H1 (cell line): Measurements from ENCODE around the gene SLC15A2. TPM values are rescaled to one million over a fixed set of nuclear protein-coding genes. Genes with fewer than 3 reads are reported as not detected.

Source experiments
- CTCF ChIA-PET: fragments of 300-600 bp; sonication (Branson Sonifier 250); formaldehyde crosslinking; loops from one replicate; lab custom pipeline; 2021; ENCODE audit not compliant: partially characterized antibody; lab: Charles Lee
- POLR2A ChIA-PET: fragments of 300-600 bp; sonication (Branson Sonifier 250); formaldehyde crosslinking; loops from one replicate; lab custom pipeline; 2021; ENCODE audit warnings: inconsistent platforms; ENCODE audit not compliant: partially characterized antibody; lab: Charles Lee
- DNase-seq, 2 experiments: peaks; one replicate each; pipeline versions ENCODE4 v3.0.0 to v3.0.0-alpha.2; 2010 to 2022; ENCODE audit warnings: low spot score in 2 of 2, low read depth in 1 of 2, mixed read lengths in 1 of 2
- FAIRE-seq: peaks from 2 replicates; lab custom pipeline; 2011; peaks lifted over from hg19 to GRCh38; lab: Jason Lieb, UNC
- H2AFZ ChIP-seq: 2 replicates; pipeline ENCODE4 v1.8.1; 2012; ENCODE audit warnings: low read length, inconsistent platforms
- H2AK5ac ChIP-seq: 2 replicates; pipeline ENCODE4 v1.6.1; 2013; ENCODE audit warnings: low read depth, low read length
- H2BK120ac ChIP-seq: replicated peaks from 2 replicates; pipeline ENCODE3; 2013; ENCODE audit warnings: low read depth, low read length, inconsistent platforms
- H2BK12ac ChIP-seq: 2 replicates; pipeline ENCODE4 v1.6.1; 2013; ENCODE audit warnings: low read depth, low read length
- H2BK15ac ChIP-seq: 2 replicates; pipeline ENCODE4 v1.6.1; 2013; ENCODE audit warnings: low read length
- H2BK20ac ChIP-seq: 2 replicates; pipeline ENCODE4 v1.6.1; 2013; ENCODE audit warnings: low read length
- H2BK5ac ChIP-seq: 2 replicates; pipeline ENCODE4 v1.6.1; 2013; ENCODE audit warnings: low read depth, low read length
- H3K14ac ChIP-seq: 2 replicates; pipeline ENCODE4 v1.6.1; 2013; ENCODE audit warnings: inconsistent platforms; ENCODE audit not compliant: insufficient read length
- H3K18ac ChIP-seq: 2 replicates; pipeline ENCODE4 v1.6.1; 2013; ENCODE audit warnings: low read length; ENCODE audit errors: extremely low read depth
- H3K23ac ChIP-seq: 2 replicates; pipeline ENCODE4 v1.6.1; 2013; ENCODE audit warnings: inconsistent platforms; ENCODE audit not compliant: insufficient read length
- H3K23me2 ChIP-seq: 2 replicates; pipeline ENCODE4 v1.6.1; 2013; ENCODE audit warnings: low read depth, low read length
- H3K27ac ChIP-seq: 2 replicates; pipeline ENCODE4 v1.6.1; 2011; ENCODE audit warnings: low read depth, low read length, inconsistent platforms
- H3K27me3 ChIP-seq, 4 experiments: replicated peaks in 1 of 4; 1 replicate in 1 of 4; 2 replicates in 3 of 4; pipeline versions ENCODE4 v1.6.1 to v1.8.1; 2011 to 2013; ENCODE audit warnings: low read length in 3 of 4, mild to moderate bottlenecking in 3 of 4, inconsistent platforms in 2 of 4, mixed read lengths in 2 of 4, moderate library complexity in 1 of 4; ENCODE audit not compliant: control insufficient read depth in 3 of 4, insufficient read depth in 3 of 4; ENCODE audit errors: extremely low read depth in 1 of 4
- H3K36me3 ChIP-seq, 4 experiments: 2 replicates each; pipeline versions ENCODE4 v1.6.1 to v1.8.1; 2011 to 2013; ENCODE audit warnings: mild to moderate bottlenecking in 4 of 4, low read length in 3 of 4, moderate library complexity in 2 of 4, control low read depth in 1 of 4, inconsistent platforms in 1 of 4; ENCODE audit not compliant: insufficient read depth in 4 of 4, control insufficient read depth in 2 of 4
- H3K4ac ChIP-seq: replicated peaks from 2 replicates; pipeline ENCODE3; 2013; ENCODE audit warnings: low read length, low read depth, mixed read lengths, inconsistent platforms; ENCODE audit not compliant: insufficient read length
- H3K4me1 ChIP-seq, 4 experiments: replicated peaks in 1 of 4; 1 replicate in 1 of 4; 2 replicates in 3 of 4; pipeline versions ENCODE4 v1.6.1 to v1.8.1; 2011 to 2013; ENCODE audit warnings: low read length in 3 of 4, inconsistent platforms in 2 of 4, mixed read lengths in 1 of 4; ENCODE audit not compliant: insufficient read depth in 4 of 4, control insufficient read depth in 3 of 4
- H3K4me2 ChIP-seq, 2 experiments: 2 replicates each; pipeline versions ENCODE4 v1.6.1 to v1.8.1; 2011 to 2013; ENCODE audit warnings: low read depth in 2 of 2, low read length in 2 of 2, control low read depth in 1 of 2, inconsistent platforms in 1 of 2, mild to moderate bottlenecking in 1 of 2; ENCODE audit not compliant: insufficient read depth in 1 of 2
- H3K4me3 ChIP-seq, 4 experiments: fragments of 200-600, 300-600 bp in 1 of 4; sonication (generic), shearing (Covaris generic), sonication (Bioruptor Twin) in 1 of 4; 2 replicates each; pipeline versions ENCODE4 v1.5.1 to v1.8.1; 2011 to 2016; ENCODE audit warnings: low read length in 4 of 4, low read depth in 3 of 4, control low read depth in 2 of 4, inconsistent platforms in 2 of 4, mild to moderate bottlenecking in 2 of 4, mixed read lengths in 1 of 4, moderate library complexity in 1 of 4; ENCODE audit not compliant: insufficient read depth in 2 of 4; ENCODE audit errors: extremely low read depth in 1 of 4
- H3K56ac ChIP-seq: replicated peaks from 2 replicates; pipeline ENCODE3; 2013; ENCODE audit warnings: low read depth, mild to moderate bottlenecking, mixed read lengths, low read length, inconsistent platforms; ENCODE audit not compliant: insufficient read length
- H3K79me1 ChIP-seq: 2 replicates; pipeline ENCODE4 v1.6.1; 2013; ENCODE audit warnings: low read depth, low read length, control low read depth
- H3K79me2 ChIP-seq, 2 experiments: 2 replicates each; pipeline versions ENCODE4 v1.6.1 to v1.8.1; 2012 to 2013; ENCODE audit warnings: low read length in 2 of 2, mild to moderate bottlenecking in 2 of 2, inconsistent platforms in 1 of 2; ENCODE audit not compliant: insufficient read depth in 2 of 2, control insufficient read depth in 1 of 2
- H3K9ac ChIP-seq, 4 experiments: replicated peaks in 1 of 4; 1 replicate in 1 of 4; 2 replicates in 3 of 4; pipeline versions ENCODE4 v1.6.1 to v1.8.1; 2011 to 2013; ENCODE audit warnings: low read depth in 3 of 4, low read length in 3 of 4, control low read depth in 2 of 4, mild to moderate bottlenecking in 2 of 4, moderate library complexity in 2 of 4, inconsistent platforms in 1 of 4; ENCODE audit errors: extremely low read depth in 1 of 4
- H3K9me3 ChIP-seq, 2 experiments: 2 replicates each; pipeline versions ENCODE4 v1.6.1 to v1.8.1; 2012 to 2013; ENCODE audit warnings: mild to moderate bottlenecking in 2 of 2, moderate library complexity in 2 of 2, control low read depth in 1 of 2, inconsistent platforms in 1 of 2, low read depth in 1 of 2, low read length in 1 of 2, mixed read lengths in 1 of 2; ENCODE audit not compliant: insufficient read depth in 2 of 2
- H4K20me1 ChIP-seq, 2 experiments: replicated peaks in 1 of 2; 2 replicates each; pipeline versions ENCODE3 to v1.8.1; 2011 to 2013; ENCODE audit warnings: inconsistent platforms in 2 of 2, low read length in 2 of 2, mild to moderate bottlenecking in 1 of 2; ENCODE audit not compliant: insufficient read depth in 2 of 2, control insufficient read depth in 1 of 2
- H4K5ac ChIP-seq: 2 replicates; pipeline ENCODE4 v1.6.1; 2013; ENCODE audit warnings: low read length, low read depth, mixed read lengths, inconsistent platforms; ENCODE audit not compliant: insufficient read length
- H4K8ac ChIP-seq: 2 replicates; pipeline ENCODE4 v1.8.0; 2013; ENCODE audit warnings: mild to moderate bottlenecking, moderate library complexity, low read length, inconsistent platforms; ENCODE audit not compliant: insufficient read depth; ENCODE audit errors: extremely low read depth
- H4K91ac ChIP-seq: replicated peaks from 2 replicates; pipeline ENCODE3; 2013; ENCODE audit warnings: low read length, mixed read lengths, inconsistent platforms; ENCODE audit not compliant: insufficient read length
- CHD2 ChIP-seq: IDR thresholded peaks from 2 replicates; pipeline ENCODE4 v1.6.1; 2012; ENCODE audit warnings: low read length, improper control_type of control experiment
- KDM4A ChIP-seq: IDR thresholded peaks from one replicate; pipeline ENCODE4 v1.7.1; 2012; ENCODE audit warnings: low read depth, mild to moderate bottlenecking, moderate library complexity, low read length, inconsistent platforms; ENCODE audit not compliant: severe bottlenecking
- WGBS, 2 experiments: shearing (Covaris generic) in 1 of 2; methylation state at CpG; one replicate each; pipeline versions ENCODE4 v1.1.6 to v1.1.7; 2013 to 2015; ENCODE audit warnings: low lambda C conversion rate in 2 of 2, mixed read lengths in 2 of 2, inconsistent platforms in 1 of 2, low coverage in 1 of 2, missing lambda C conversion rate in 1 of 2; ENCODE audit not compliant: insufficient replicate concordance in 2 of 2, insufficient coverage in 1 of 2, insufficient read length in 1 of 2; ENCODE audit errors: extremely low coverage in 1 of 2, missing lambda C conversion rate in 1 of 2; 5-methylcytosine and 5-hydroxymethylcytosine counted together
- polyA plus RNA-seq, 7 experiments: library from polyadenylated mRNA; depleted of rRNA in 3 of 7; stranded (reverse) in 5 of 7; unstranded in 2 of 7; fragments of >200 nt in 5 of 7; fragments of 200-250 nt in 2 of 7; gene quantifications; 1 replicate in 5 of 7; 2 replicates in 1 of 7; 4 replicates in 1 of 7; pipeline versions ENCODE4 v1.2.1 to v1.2.3, GENCODE V29; 2011 to 2013; ENCODE audit warnings: missing spikeins in 2 of 7, mixed read lengths in 2 of 7
- total RNA-seq: library from RNA; stranded (reverse); fragmentation: NEBNext Ultra II Directional; extraction: Animal tissue kit (Norgen Biotek cat#: 25700); gene quantifications from 2 replicates; pipeline ENCODE4 v1.2.1, GENCODE V29; 2021

The SLC15A2 gene
- total and polyA plus RNA-seq, 2 of the 8 experiments (the other 6 are each of a cell fraction or from before 2014, with no cell fraction given) = 2.0 to 3.6 TPM

DNA sequence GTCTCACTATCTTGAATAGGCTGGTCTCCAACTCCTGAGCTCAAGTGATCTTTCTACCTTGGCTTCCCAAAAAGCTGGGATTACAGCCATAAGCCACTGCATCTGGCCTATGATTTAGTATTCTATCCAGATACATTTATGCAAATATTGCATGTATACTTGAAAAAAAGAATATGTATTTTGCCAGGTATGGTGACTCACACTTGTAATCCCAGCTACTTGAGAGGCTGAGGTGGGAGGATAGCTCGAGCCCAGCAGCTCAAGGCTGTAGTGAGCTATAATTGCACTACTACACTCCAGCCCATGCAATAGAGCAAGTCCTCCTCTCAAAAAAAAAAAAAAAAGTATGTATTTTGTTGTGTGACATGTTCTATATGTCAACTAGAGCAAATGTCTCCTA, 54.4 kb downstream of the SLC15A2 start:
- 100% methylated on average over 1 of the region's 1 CpG; no CpG with 5 or more reads in 1 of the 2 experiments for WGBS, 2 experiments
- no peaks in the 10 kb centered on the region for H3K36me3 ChIP-seq
- ChIA-PET POLR2A (interaction anchor here (0.8 kb wide), 1 partner anchor 47 kb away, joined by 3 read pairs; no protein-coding TSS in a partner anchor), CTCF (interaction anchor here (0.9 to 1.1 kb wide), 2 partner anchors 8 to 47 kb away, joined by 3 to 4 read pairs; no protein-coding TSS in a partner anchor)
- no peaks in the 10 kb centered on the region for H3K27me3 ChIP-seq
- no peaks in the 10 kb centered on the region for H3K23me2 ChIP-seq
- DNase-seq (no peak), FAIRE-seq (no peak)
- no peak overlapping the region for H2BK15ac ChIP-seq
- H4K5ac ChIP-seq = no peak overlapping the region
- H3K9ac ChIP-seq = no peak overlapping the region
- H2BK5ac ChIP-seq = no peak overlapping the region
- H2BK12ac ChIP-seq = no peak overlapping the region
- no peaks in the 10 kb centered on the region for H4K20me1 ChIP-seq
- no peaks in the 10 kb centered on the region for H3K79me1 ChIP-seq
- no peak overlapping the region for H2AFZ ChIP-seq
- H3K14ac ChIP-seq = no peak overlapping the region
- no peak overlapping the region for H4K8ac ChIP-seq
- no peak overlapping the region for H3K4ac ChIP-seq
- no peaks in the 10 kb centered on the region for H3K4me1 ChIP-seq
- no peak overlapping the region for H3K23ac ChIP-seq
- no peak overlapping the region for H3K56ac ChIP-seq
- no peaks in the 10 kb centered on the region for H3K9me3 ChIP-seq
- no peak overlapping the region for H3K27ac ChIP-seq
- H3K18ac ChIP-seq = no peak overlapping the region
- H3K4me3 ChIP-seq = no peak overlapping the region
- no peak overlapping the region for H2BK120ac ChIP-seq
- H3K79me2 ChIP-seq = no peaks in the 10 kb centered on the region
- no peak overlapping the region for H2AK5ac ChIP-seq
- no peak overlapping the region for H2BK20ac ChIP-seq
- no peak overlapping the region for H3K4me2 ChIP-seq
- H4K91ac ChIP-seq = no peak overlapping the region
- TF ChIP-seq KDM4A (no peak), CHD2 (no peak)
